ENCODE measurements around the gene TBC1D5. TPM values are rescaled to one million over a fixed set of nuclear protein-coding genes. Genes with fewer than 3 reads are reported as not detected.

TBC1D5 gene
- total RNA-seq, 4 donors from 2014 or later = 21.3 to 86.4 (median 48.1) TPM

GRCh38 chr3:17387108-17387507 is 355.3 kb downstream of the TBC1D5 start:
- intact Hi-C loops (cut with DNase I; ENCODE audit: low total_unique reads) (no loop called here), in situ Hi-C loops (cut with MboI; ENCODE audit: low pct_ligation_motif_present in 1 of 4, low pct_unique_long_range_greater_than_20kb in 1 of 4, low sequenced_read_pairs in 3 of 4) (no loop called here)
- peaks cover 0 to 9% (median 4%) of the 10 kb centered on the region in 4 donors for H3K36me3 ChIP-seq
- no peaks in the 10 kb centered on the region for H3K4me1 ChIP-seq
- WGBS, 2 donors (ENCODE audit: low coverage in 1 of 2) = 90 to 92% methylated on average over 1 of the region's 1 CpG
- H3K4me3 ChIP-seq = no peak overlapping the region
- DNase-seq = no peak
- H3K27ac ChIP-seq = no peak overlapping the region
- H3K9me3 ChIP-seq = no peaks in the 10 kb centered on the region
- no peaks in the 10 kb centered on the region for H3K27me3 ChIP-seq
- TF ChIP-seq POLR2AphosphoS5 (IDR thresholded peaks at IDR 0.05) = no peak
- no peak for TF ChIP-seq EP300 (IDR thresholded peaks at IDR 0.05; ENCODE audit: low read depth)
- TF ChIP-seq POLR2A (IDR thresholded peaks at IDR 0.05) = no peak
- TF ChIP-seq, protein P1, sequence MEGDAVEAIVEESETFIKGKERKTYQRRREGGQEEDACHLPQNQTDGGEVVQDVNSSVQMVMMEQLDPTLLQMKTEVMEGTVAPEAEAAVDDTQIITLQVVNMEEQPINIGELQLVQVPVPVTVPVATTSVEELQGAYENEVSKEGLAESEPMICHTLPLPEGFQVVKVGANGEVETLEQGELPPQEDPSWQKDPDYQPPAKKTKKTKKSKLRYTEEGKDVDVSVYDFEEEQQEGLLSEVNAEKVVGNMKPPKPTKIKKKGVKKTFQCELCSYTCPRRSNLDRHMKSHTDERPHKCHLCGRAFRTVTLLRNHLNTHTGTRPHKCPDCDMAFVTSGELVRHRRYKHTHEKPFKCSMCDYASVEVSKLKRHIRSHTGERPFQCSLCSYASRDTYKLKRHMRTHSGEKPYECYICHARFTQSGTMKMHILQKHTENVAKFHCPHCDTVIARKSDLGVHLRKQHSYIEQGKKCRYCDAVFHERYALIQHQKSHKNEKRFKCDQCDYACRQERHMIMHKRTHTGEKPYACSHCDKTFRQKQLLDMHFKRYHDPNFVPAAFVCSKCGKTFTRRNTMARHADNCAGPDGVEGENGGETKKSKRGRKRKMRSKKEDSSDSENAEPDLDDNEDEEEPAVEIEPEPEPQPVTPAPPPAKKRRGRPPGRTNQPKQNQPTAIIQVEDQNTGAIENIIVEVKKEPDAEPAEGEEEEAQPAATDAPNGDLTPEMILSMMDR (IDR thresholded peaks at IDR 0.05) = no peak

- TF ChIP-seq, protein P1 (IDR thresholded peaks at IDR 0.05) = no peak
- TF ChIP-seq POLR2AphosphoS5 (IDR thresholded peaks at IDR 0.05) (no peak), POLR2A (IDR thresholded peaks at IDR 0.05) (no peak), EP300 (IDR thresholded peaks at IDR 0.05; ENCODE audit: low read depth) (no peak)
- Histone ChIP-seq H3K9me3 (no peaks in the 10 kb centered on the region), H3K27me3 (no peaks in the 10 kb centered on the region), H3K27ac (no peak overlapping the region), H3K36me3 (peaks cover 0 to 9% (median 3%) of the 10 kb centered on the region in 4 donors), H3K4me1 (no peaks in the 10 kb centered on the region), H3K4me3 (no peak overlapping the region)
- intact Hi-C loops (cut with DNase I; ENCODE audit: low total_unique reads) = no loop called here
- WGBS, 2 donors (ENCODE audit: low coverage in 1 of 2) = 96% methylated on average over 8 of the region's 8 CpGs
- no peak for DNase-seq
- in situ Hi-C loops (cut with MboI; ENCODE audit: low pct_ligation_motif_present in 1 of 4, low pct_unique_long_range_greater_than_20kb in 1 of 4, low sequenced_read_pairs in 3 of 4) = no loop called here
Observed at GRCh38 chr3:17386432-17386831, 356.0 kb downstream of the TBC1D5 start.

GRCh38 chr3:17384567-17385296 is 357.7 kb downstream of the TBC1D5 start:
- Histone ChIP-seq H3K36me3 (peaks cover 0 to 9% (median 3%) of the 10 kb centered on the region in 4 donors), H3K4me3 (no peak overlapping the region), H3K9me3 (no peaks in the 10 kb centered on the region), H3K27ac (no peak overlapping the region), H3K4me1 (no peaks in the 10 kb centered on the region), H3K27me3 (no peaks in the 10 kb centered on the region)
- WGBS, 2 donors (ENCODE audit: low coverage in 1 of 2) = 82 to 89% methylated on average over 3 of the region's 3 CpGs
- in situ Hi-C loops (cut with MboI; ENCODE audit: low pct_ligation_motif_present in 1 of 4, low pct_unique_long_range_greater_than_20kb in 1 of 4, low sequenced_read_pairs in 3 of 4) = no loop called here
- DNase-seq = no peak
- intact Hi-C loops (cut with DNase I; ENCODE audit: low total_unique reads) = no loop called here
- TF ChIP-seq, protein P1 (IDR thresholded peaks at IDR 0.05) = no peak
- TF ChIP-seq POLR2A (IDR thresholded peaks at IDR 0.05) (no peak), POLR2AphosphoS5 (IDR thresholded peaks at IDR 0.05) (no peak), EP300 (IDR thresholded peaks at IDR 0.05; ENCODE audit: low read depth) (no peak)

- H3K4me1 ChIP-seq = no peaks in the 10 kb centered on the region
- H3K27me3 ChIP-seq = no peaks in the 10 kb centered on the region
- no peaks in the 10 kb centered on the region for H3K36me3 ChIP-seq
- in situ Hi-C loops (cut with MboI; ENCODE audit: low pct_ligation_motif_present in 1 of 4, low pct_unique_long_range_greater_than_20kb in 1 of 4, low sequenced_read_pairs in 3 of 4) (no loop called here), intact Hi-C loops (cut with DNase I; ENCODE audit: low total_unique reads) (no loop called here)
- DNase-seq = no peak
- H3K27ac ChIP-seq = no peak overlapping the region
- WGBS, 2 donors (ENCODE audit: low coverage in 1 of 2) = 80 to 92% methylated on average over 1 of the region's 1 CpG
- TF ChIP-seq, protein P1 (IDR thresholded peaks at IDR 0.05) = no peak
- no peak for TF ChIP-seq EP300 (IDR thresholded peaks at IDR 0.05; ENCODE audit: low read depth)
- TF ChIP-seq POLR2AphosphoS5 (IDR thresholded peaks at IDR 0.05) = no peak
- no peak for TF ChIP-seq POLR2A (IDR thresholded peaks at IDR 0.05)
- no peaks in the 10 kb centered on the region for H3K9me3 ChIP-seq
- H3K4me3 ChIP-seq = no peak overlapping the region
Observed at GRCh38 chr3:17373304-17373703, 369.1 kb downstream of the TBC1D5 start.
